Stimulated activated naive CD8-positive, alpha-beta T cell treated with anti-CD3 and anti-CD28 coated beads, Interleukin-15, Interleukin-2, amounts not matched to agents 100 ng/mL and 50 ng/mL, for 24 hours (primary cell): ENCODE measurements around the gene LRRC4.

Experiments used
- H3K27ac Mint-ChIP-seq: one replicate; pipeline ENCODE4 v1.8.0; 2021; ENCODE audit warnings: mild to moderate bottlenecking, mixed read lengths
- H3K27me3 Mint-ChIP-seq: one replicate; pipeline ENCODE4 v1.8.0; 2021; ENCODE audit warnings: mixed read lengths
- H3K36me3 Mint-ChIP-seq: one replicate; pipeline ENCODE4 v1.8.0; 2021; ENCODE audit warnings: low read depth, mixed read lengths
- H3K4me1 Mint-ChIP-seq: one replicate; pipeline ENCODE4 v1.8.0; 2021; ENCODE audit warnings: low read depth, mixed read lengths
- H3K4me3 Mint-ChIP-seq: one replicate; pipeline ENCODE4 v1.8.0; 2021; ENCODE audit warnings: mild to moderate bottlenecking, mixed read lengths
- H3K9me3 Mint-ChIP-seq: one replicate; pipeline ENCODE4 v1.8.0; 2021; ENCODE audit warnings: mixed read lengths

The LRRC4 gene

GRCh38 chr7:128029405-128029995 is 1.7 kb downstream of the LRRC4 start:
- H3K4me3 Mint-ChIP-seq: no peak overlapping the region
- peaks cover 17% of the 10 kb centered on the region for H3K36me3 Mint-ChIP-seq
- H3K27ac Mint-ChIP-seq: no peak overlapping the region
- peaks cover 15% of the 10 kb centered on the region for H3K4me1 Mint-ChIP-seq
- no peaks in the 10 kb centered on the region for H3K9me3 Mint-ChIP-seq
- no peaks in the 10 kb centered on the region for H3K27me3 Mint-ChIP-seq

DNA sequence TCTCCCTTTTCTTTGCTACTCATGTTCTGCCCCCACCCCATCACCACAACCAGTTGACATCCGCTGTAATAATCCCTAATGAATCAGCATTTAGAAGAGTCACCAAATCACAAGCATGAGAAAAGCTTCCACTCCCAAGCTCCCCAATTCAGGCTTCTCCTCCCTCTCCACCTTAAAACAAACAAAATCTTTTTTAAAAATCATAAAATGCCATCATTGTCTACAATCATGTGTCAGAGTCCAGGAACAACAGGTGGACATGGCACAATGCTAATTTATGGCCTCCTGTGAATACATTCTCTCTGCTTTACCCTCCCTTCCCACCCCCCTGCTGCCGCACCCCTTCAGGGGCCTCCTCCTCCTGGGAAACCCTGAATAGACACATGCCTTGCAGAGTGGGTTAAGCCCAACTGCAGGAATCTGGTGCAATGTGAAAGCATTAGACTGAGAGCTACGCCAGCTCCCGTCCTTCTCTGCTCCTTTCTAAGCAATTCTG is 3.7 kb downstream of the LRRC4 start:
- Mint-ChIP-seq H3K36me3 (peaks cover 26% of the 10 kb centered on the region), H3K27me3 (no peaks in the 10 kb centered on the region), H3K9me3 (no peaks in the 10 kb centered on the region), H3K27ac (no peak overlapping the region), H3K4me3 (no peak overlapping the region), H3K4me1 (peaks cover 15% of the 10 kb centered on the region)

GRCh38 chr7:128026551-128026950 is 4.7 kb downstream of the LRRC4 start:
- Mint-ChIP-seq H3K4me1 (peaks cover 17% of the 10 kb centered on the region), H3K27ac (no peak overlapping the region), H3K4me3 (no peak overlapping the region), H3K36me3 (peaks cover 33% of the 10 kb centered on the region), H3K27me3 (no peaks in the 10 kb centered on the region), H3K9me3 (no peaks in the 10 kb centered on the region)

GRCh38 chr7:128025819-128026218 is 5.4 kb downstream of the LRRC4 start:
- no peak overlapping the region for H3K27ac Mint-ChIP-seq
- H3K4me3 Mint-ChIP-seq: no peak overlapping the region
- H3K9me3 Mint-ChIP-seq: no peaks in the 10 kb centered on the region
- no peaks in the 10 kb centered on the region for H3K27me3 Mint-ChIP-seq
- peaks cover 39% of the 10 kb centered on the region for H3K36me3 Mint-ChIP-seq
- H3K4me1 Mint-ChIP-seq: peaks cover 19% of the 10 kb centered on the region

DNA sequence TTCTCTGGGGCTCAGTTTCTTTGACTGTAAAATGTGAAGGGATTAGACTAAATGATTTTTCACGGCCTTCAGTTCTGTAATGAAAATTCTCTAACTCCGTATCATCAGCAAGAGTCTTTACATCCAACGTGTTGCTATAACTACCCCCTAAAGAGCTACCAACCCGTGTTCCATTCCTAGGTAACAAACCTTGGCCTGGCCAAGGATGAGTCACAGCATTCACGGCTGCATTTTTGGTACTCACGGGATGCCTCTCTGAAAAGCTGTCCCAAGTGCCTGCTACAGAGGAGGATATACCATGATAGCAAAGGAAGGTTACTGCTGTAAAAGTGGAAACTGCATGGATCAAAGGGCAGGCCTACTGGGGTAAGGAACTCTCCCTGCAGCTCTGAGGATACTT is 5.9 kb downstream of the LRRC4 start:
- H3K27me3 Mint-ChIP-seq: no peaks in the 10 kb centered on the region
- H3K4me1 Mint-ChIP-seq: peaks cover 16% of the 10 kb centered on the region
- H3K9me3 Mint-ChIP-seq: no peaks in the 10 kb centered on the region
- no peak overlapping the region for H3K27ac Mint-ChIP-seq
- H3K36me3 Mint-ChIP-seq: peaks cover 43% of the 10 kb centered on the region
- no peak overlapping the region for H3K4me3 Mint-ChIP-seq

DNA sequence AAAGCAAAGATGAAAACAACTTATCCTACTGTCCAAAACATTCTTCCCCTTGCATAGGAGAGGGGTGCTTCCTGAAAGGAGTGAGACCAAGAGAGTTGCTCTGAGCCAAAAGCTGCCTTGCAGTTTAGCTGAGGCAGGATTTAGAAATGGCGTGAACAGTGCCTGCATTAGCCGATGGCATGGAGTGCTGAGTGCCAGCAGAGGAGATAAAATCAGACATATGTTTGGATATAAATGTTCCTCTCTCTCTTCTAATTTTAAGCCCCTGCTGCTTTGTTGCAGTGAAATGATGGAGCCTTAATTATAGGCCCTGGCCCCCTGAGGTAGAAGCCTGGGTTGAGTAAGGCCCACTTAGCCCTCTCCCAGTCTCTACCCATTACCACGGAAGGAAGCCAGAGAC is 7.1 kb downstream of the LRRC4 start:
- Mint-ChIP-seq H3K4me3 (no peak overlapping the region), H3K36me3 (peaks cover 51% of the 10 kb centered on the region), H3K9me3 (no peaks in the 10 kb centered on the region), H3K4me1 (peaks cover 12% of the 10 kb centered on the region), H3K27me3 (no peaks in the 10 kb centered on the region), H3K27ac (no peak overlapping the region)

GRCh38 chr7:128022631-128023532 is 8.4 kb downstream of the LRRC4 start:
- Mint-ChIP-seq H3K27me3 (no peaks in the 10 kb centered on the region), H3K4me3 (no peak overlapping the region), H3K27ac (no peak overlapping the region), H3K9me3 (no peaks in the 10 kb centered on the region), H3K4me1 (peaks cover 12% of the 10 kb centered on the region), H3K36me3 (peaks cover 52% of the 10 kb centered on the region)

GRCh38 chr7:128021366-128021765 is 9.9 kb downstream of the LRRC4 start:
- peaks cover 52% of the 10 kb centered on the region for H3K36me3 Mint-ChIP-seq
- no peaks in the 10 kb centered on the region for H3K27me3 Mint-ChIP-seq
- H3K27ac Mint-ChIP-seq: no peak overlapping the region
- H3K4me1 Mint-ChIP-seq: peaks cover 8% of the 10 kb centered on the region
- no peaks in the 10 kb centered on the region for H3K9me3 Mint-ChIP-seq
- H3K4me3 Mint-ChIP-seq: no peak overlapping the region

DNA sequence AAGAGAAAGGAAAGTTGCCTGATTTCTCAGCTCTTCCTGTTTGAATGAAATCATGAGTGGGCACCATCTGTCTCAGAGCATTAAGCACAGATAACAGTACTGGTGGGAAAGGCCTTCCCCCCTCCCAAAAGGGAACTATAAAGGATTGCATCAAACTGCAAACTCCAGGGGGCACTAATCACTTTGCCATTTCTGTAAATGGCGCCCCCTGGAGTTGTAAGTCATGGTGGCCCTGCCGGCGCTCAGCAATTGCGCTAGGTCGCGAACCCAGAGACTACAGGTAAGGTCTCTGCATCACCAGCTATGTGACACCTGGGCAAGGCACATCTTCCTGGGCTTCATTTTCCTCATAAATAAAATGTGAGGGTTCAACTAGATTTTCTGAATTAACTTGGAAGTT is 11.1 kb downstream of the LRRC4 start:
- Mint-ChIP-seq H3K27ac (no peak overlapping the region), H3K4me3 (no peak overlapping the region), H3K9me3 (no peaks in the 10 kb centered on the region), H3K36me3 (peaks cover 60% of the 10 kb centered on the region), H3K4me1 (peaks cover 4% of the 10 kb centered on the region), H3K27me3 (no peaks in the 10 kb centered on the region)

GRCh38 chr7:128019288-128019687 is 11.9 kb downstream of the LRRC4 start:
- Mint-ChIP-seq H3K27me3 (no peaks in the 10 kb centered on the region), H3K4me1 (peaks cover 4% of the 10 kb centered on the region), H3K9me3 (no peaks in the 10 kb centered on the region), H3K27ac (peak overlapping the region; percentile 17), H3K36me3 (peaks cover 68% of the 10 kb centered on the region), H3K4me3 (no peak overlapping the region)

DNA sequence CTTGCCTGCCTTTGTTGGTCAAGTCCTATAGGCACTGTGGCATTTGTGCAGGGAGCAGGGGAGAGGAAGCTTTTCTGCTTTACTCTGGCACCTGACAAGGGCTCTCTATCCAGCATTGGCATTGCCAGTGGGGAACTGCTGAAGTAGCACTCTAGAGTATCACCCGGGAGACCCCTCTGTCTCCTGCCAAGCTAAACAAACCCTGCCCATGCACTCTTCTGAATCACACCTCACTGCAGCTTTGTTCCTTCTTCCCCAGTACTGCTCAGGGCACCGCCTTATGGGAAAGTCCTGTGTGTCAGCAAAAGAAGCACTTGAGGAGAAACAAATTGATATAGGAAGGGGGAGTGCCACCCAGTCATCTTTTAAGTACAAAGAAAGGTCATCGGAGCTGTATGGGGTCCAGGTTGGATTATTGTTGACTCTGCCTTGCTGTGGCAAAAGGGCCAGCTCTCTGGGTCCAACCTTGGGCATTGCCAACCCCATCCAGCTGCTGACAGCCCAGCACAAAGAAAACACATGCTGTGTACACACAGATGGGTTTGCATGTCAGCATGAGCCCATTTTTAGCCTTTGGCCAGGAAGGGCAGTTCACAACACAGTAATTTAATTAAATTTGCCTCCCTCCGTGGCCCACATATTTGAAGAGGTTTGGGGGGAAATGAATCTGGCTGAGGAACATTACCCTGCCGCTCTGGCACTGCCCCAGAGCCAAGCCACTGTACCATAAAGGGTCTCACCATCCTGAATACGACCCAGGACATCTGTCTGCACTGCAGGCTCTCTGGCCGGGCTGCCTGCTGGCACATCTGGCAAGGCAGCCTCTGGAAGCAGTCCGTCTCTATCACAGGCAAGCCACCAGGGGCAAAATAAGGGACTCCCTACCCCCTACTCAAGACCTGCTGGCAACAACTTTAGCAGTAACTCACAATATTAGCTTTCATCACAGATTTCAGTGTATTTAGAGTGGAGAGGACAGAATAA is 13.1 kb downstream of the LRRC4 start:
- peaks cover 75% of the 10 kb centered on the region for H3K36me3 Mint-ChIP-seq
- no peaks in the 10 kb centered on the region for H3K27me3 Mint-ChIP-seq
- no peak overlapping the region for H3K4me3 Mint-ChIP-seq
- H3K27ac Mint-ChIP-seq: no peak overlapping the region
- peaks cover 4% of the 10 kb centered on the region for H3K4me1 Mint-ChIP-seq
- H3K9me3 Mint-ChIP-seq: no peaks in the 10 kb centered on the region

DNA sequence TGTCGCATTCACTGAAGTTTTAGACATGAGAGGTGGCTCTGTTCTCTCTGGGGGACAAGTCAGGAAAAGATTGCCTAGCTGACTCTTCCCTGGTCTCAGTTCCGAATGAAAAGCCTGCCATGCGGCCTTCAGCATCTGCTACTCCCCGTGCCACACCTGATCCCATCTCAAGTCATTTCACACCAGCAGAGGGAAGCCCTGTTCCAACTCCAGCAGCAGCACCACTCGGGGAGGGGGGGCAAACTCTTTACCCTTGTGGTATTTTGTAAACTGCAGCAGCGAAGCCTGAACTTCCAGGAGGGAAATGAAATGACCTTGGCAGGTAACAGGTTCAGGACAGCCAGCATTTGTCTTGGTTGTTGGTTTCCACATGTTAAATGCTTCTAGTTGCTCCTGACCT is 13.8 kb downstream of the LRRC4 start:
- Mint-ChIP-seq H3K27me3 (no peaks in the 10 kb centered on the region), H3K4me3 (no peak overlapping the region), H3K9me3 (no peaks in the 10 kb centered on the region), H3K4me1 (peaks cover 4% of the 10 kb centered on the region), H3K27ac (no peak overlapping the region), H3K36me3 (peaks cover 71% of the 10 kb centered on the region)

- Mint-ChIP-seq H3K27me3 (no peaks in the 10 kb centered on the region), H3K9me3 (no peaks in the 10 kb centered on the region), H3K36me3 (peaks cover 65% of the 10 kb centered on the region), H3K4me3 (no peak overlapping the region), H3K27ac (no peak overlapping the region), H3K4me1 (no peaks in the 10 kb centered on the region)
These were observed 16.4 kb downstream of the LRRC4 start for GRCh38 chr7:128014811-128015210.

- Mint-ChIP-seq H3K27ac (no peak overlapping the region), H3K4me3 (no peak overlapping the region), H3K9me3 (no peaks in the 10 kb centered on the region), H3K4me1 (no peaks in the 10 kb centered on the region), H3K27me3 (no peaks in the 10 kb centered on the region), H3K36me3 (peaks cover 59% of the 10 kb centered on the region)
These were observed 20.0 kb downstream of the LRRC4 start for GRCh38 chr7:128011131-128011661.
